UCSD-AML1 (cell line): ENCODE measurements around the gene ZNF202.
"Not testable (repeated sequence)": the region's sequence is repeated elsewhere in the genome, so short reads cannot be mapped to it uniquely, and the experiment has no call there.

Source experiments
- DNase-seq: peaks from one replicate; lab custom pipeline; 2025; ENCODE audit not compliant: unreplicated experiment; lab: John Stamatoyannopoulos, UW

The ZNF202 gene

DNA sequence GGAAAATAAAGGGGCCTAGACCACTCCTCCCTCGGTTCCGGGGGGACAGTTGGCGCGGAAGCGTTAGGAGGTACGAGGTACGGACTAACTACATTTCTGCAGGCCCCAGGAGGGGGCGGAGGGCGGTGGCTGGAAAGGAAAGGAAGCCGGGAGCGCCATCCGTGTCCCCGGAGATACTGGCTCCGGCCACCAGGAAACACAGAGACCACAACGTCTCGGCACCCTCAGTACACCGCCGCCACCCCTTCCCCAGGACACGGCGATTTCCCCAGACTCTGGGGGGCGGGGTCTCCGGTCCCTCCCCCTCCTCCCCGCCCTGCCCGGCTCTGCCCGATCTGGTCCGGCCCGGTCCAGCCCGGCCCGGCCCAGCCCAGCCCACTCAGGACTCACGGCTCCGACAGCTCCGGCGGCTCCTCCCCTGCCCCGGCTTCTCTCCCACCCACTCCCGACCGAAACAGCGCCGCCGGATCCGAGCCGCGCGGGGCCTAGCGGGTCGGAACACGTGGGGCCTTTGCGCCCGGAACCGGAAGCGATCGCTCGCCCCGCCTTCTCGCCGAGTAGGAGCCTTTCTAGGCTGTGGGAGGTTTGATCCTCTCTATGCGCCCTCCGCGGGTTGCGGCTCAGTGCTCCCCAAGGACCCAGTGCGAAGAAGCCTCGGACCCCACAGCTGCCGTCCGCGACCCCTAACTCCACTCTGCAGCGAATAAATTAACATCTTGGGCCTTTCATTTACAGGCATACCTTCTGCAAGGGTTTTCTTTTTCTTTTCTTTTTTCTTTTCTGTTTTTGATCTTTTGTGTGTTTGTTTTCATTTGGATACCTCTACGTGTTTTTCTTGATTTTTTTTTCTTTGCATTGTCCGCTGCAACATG, at the start of gene ZNF202:
Gene ZNF202, minus strand, starts transcription at position 502 of the 872 bp plus-strand sequence. CDS start 10,772 bp downstream, outside the sequence.
- peak; percentile 92 for DNase-seq

DNA sequence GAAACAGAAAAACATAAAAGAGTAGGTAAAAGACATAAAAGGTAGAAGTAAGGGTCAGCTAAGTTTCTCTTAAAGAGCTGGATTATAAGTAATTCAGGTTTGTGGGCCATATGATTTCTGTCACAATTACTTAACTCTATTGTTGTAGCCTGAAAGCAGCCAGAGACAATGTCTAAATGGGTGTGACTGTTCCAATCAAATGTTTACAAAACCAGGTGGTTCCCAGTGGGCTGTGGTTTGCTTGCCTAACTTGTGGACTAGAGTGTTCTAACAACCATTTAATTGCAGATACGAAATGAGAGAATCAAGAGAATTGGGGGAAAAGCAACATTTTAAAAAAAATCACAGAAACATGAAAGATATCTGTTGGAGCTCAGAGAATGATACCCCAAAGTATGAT, 42.1 kb upstream of the ZNF202 start:
- no peak for DNase-seq

DNA sequence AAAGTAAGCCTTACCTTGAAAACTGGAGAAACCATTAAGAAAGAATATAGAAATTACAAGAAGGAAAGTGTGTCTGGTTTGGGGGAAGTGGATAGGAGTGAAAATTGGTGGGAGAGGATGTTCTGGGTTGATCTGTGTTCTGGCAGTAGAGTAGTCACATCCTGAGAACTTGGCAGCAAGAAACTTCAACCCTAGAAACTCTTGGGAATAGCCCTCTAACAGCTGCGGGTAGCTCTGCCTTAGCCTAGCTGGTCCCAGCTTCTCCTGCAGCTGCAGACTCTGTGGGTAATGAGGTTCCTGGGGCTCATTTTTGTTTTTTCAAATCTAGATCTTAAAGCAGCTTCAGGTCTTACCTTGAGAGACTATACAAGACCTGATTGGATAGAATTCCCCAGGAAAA, 37.1 kb upstream of the ZNF202 start:
- DNase-seq = no peak

DNA sequence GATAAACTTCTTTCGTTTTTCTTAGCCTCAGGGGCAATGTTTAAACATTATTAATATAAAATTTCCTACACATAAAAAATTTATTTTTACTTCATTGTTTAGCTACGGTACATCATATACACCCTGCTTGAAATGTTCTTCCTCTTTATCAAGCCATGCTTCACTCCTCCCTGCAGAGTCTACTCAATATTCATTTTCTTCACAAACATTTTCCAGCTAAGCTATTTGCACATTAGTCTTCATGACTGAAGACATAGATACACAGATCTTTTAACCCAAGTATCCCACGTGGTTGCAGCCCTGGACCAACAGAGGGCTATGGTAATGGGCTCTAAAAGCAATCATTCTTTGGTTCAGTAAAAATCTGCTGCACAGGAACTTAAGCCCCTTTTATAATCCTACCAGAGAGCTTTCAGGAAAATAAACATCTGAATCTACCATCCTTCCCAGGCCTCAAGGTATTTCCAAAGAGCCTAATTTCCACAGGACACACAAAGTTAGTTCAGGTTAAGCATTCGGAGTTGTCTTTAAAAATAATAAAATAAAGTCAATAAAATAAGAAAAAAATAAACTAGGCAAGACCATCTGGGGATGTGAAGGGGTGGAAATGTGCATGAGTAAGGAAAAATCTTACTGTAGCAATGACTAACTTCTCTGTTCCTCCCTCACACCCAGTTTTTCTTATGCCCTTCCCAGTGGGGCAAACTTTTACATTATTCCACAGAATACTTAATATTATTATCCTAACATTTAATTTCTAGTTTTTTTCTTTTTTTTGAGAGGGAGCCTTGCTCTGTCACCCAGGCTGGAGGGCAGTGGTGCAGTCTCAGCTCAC, 34.5 kb upstream of the ZNF202 start:
- no peak for DNase-seq

DNA sequence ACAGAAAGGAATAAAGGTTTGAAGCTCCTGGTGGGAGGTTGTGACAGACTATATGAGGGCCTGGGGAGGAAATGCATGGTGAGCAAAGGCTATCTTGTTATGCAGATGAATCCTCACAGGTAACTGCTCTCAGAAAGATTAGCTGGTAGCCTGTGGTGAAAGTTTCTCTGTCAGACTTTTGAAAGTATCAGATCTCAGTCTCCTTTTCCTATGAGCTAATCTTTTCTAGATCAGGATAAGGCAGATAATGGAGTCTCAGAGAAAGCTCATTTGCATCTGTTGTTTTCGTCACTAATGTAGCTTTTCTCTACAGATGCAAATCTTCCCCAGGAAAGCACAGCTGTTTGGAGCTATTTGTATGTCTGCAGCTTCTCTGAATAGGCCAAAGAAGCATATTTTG, 33.8 kb upstream of the ZNF202 start:
- no peak for DNase-seq

DNA sequence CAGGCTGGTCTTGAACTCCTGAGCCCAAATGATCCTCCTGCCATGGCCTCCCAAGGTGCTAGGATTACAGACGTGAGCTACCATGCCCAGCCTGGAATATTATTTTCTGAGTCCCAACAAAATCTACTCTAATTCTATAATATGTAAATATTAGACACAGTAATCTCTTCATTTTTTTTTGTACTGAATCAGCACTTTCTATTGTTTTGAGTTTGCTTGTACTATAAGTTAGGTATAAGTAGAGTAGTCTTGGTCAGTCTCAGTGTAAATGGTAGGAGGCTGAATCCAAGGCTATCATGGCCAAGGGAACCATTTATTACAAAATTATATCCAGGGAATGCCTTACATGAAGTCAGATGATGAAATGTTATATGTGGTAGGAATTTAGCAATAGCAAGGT, 32.5 kb upstream of the ZNF202 start:
- no peak for DNase-seq

DNA sequence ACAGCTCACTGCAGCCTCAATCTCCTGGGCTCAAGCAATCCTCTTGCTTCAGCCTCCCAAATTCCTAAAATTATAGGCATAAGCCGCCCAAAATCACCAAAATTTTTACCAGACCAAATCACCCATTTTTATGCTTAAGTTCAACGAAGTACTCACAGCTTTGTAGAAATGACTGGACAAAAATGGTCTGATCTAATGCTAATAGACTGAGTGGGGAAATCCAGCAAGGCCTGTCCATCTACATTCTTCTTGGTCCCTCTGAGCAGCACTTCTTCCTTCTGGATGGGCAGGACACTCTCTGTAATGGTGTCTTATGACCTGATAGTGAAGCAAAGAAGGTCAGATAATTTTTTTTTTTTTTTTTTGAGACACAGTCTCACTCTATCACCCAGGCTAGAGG, 31.6 kb upstream of the ZNF202 start:
- no peak for DNase-seq

DNA sequence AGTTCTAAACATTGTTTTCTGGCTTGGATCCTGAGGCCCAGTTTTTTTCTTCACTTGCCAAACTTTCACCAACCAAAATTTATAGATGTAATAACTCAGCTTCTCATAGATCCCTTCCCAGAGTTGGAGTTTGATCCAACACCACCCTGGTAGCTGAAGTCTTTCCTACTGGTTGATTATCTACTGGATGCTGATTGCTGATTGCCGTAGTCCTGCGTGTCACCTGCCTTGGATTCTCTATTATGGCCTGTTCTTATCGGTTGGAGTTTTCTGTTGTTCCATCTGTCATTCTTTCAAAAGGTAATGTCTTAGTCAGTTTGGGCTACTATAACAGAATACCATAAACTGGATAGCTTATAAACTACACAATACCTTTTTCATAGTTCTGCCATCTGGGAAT, 30.2 kb upstream of the ZNF202 start:
- no peak for DNase-seq

DNA sequence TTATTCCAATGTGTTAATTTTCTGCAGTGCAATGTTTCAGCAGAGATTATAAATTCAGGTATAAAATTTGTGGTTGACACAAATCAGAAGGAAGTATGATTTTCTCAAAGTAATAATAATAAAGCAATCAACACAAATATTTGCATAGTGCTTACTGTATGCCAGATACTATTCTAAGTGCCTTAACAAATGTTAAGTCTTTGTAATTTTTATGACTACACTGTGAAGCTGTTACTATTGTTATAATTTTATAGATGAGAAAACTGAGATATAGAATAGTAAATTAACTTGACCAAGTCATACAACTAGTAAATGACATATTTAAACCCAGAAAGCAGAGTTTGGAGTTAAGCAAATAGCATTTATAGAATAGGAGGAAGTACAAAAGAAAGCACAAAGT, 29.3 kb upstream of the ZNF202 start:
- no peak for DNase-seq

DNA sequence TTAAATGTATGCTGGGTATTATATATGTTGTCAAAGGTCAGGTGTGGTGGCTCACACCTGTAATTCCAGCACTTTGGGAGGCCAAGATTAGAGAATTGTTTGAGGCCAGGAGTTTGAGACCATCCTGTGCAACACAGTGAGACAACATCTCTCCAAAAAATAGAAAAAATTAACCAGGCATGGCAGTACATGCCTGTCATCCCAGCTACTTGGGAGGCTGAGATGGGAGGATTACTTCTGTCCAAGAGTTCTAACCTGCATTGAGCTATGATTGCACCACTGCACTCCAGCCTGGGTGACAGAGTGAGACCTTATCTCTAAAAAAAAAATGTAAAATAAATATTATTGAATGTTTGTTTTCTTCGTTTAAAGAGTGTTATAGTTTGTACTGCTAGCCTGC, 24.1 kb upstream of the ZNF202 start:
- DNase-seq = no peak

DNA sequence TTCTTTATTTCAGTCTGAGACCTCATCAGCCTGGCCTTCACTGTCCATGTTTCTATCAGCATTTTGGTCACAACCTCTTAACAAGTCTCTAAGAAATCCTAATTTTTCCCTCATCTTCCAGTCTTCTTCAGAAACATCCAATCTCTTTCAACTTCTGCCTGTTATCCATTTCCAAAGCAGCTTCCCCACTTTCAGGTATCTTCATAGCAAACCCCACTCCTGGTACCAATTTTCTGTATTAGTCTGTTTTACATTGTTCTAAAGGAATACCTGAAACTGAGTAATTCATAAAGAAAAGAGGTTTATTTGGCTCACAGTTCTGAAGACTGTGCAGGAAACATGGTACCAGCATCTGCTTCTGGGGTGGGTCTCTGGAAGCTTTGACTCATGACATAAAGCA, 21.0 kb upstream of the ZNF202 start:
- no peak for DNase-seq

DNA sequence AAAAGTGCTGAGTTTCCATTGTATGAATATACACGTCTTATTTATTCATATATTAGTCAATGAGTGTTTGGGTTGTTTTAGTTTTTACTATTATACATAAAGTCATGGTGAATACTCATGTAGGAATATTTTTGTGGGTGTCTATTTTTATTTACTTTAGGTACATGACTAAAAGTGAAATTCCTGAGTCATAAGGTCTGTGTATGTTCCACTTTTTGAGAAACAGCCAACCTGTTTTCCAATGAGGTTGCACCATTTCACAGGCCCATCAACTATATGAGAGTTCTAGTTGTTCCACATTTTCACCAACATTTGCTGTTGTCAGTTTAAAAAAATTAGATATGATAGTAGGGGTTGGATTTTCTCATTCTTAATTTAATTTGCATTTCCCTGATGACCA, 19.4 kb upstream of the ZNF202 start:
- DNase-seq = no peak

DNA sequence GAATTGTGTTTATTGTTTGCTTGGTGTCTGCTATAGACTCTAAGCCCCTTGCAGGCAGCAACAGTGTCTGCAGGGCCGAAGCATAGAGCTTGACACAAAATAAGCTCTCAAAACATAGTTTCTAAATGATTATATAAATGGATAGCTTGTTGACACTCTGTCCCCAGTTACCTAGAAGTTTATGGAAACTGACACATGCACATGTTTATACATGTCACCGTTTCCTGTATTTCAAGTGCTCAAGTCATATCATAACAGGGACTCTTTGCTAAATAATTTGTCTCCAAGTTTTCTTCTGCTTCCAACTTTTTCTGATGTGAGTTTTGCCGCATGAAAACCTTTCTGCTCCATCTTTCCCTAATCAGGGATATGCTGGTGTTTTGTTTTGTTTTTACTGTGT, 16.5 kb upstream of the ZNF202 start:
- DNase-seq = no peak

DNA sequence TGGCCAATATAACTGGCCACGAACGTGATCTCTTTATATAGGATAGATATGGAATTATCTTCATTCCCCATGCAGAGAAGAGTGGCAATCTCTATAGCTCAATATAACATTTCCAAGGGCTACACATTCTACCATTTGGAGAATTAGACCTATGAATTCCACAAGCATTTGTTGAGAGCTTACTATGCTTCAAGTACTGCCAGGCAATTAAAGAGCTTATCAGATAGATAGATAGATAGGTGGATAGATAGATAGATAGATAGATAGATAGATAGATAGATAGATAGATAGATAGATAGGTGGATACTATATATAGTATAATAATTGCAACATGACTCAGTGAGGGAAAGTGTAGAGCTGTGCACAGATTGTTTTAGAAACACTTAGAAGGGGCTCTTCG, 14.4 kb upstream of the ZNF202 start:
- no peak for DNase-seq

DNA sequence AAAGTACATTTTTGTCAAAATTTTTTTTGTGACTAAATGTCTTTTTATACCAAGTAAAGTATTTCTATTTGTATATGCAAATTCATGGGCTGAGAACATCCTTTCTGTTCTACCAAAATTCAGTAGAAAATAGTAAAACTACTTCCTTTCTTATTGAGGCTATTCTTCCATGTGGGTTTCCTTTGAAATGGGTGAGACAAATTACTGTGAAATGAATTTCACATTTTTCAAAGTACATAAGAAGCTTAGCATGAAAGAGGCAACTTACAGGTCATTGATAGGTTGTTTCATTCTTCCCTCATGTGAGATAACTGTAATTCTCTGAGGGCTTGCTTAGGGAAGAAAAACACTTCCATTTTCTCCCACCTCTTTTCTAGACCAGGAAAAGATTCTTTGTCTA, 13.9 kb upstream of the ZNF202 start:
- DNase-seq = no peak

DNA sequence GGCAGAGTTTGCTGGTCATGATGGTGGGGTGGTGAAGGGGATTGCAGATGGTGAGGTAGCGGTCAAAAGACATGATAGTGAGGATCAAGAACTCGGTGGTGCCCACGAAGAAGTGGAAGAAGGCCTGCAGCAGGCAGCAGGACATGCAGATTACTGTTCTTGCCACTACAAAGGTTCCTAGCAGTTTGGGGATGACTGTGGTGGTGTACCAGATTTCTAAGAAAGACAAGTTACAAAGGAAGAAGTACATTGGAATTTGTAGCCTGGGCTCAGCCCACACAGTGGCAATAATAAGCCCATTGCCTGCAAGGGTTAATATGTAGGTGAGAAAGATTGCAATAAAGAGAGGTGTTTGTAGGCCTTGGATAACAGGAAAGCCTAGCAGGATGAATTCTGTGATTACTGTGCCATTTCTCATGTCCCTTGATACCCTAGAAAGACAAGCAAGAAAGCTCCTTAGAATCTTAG, 12.7 kb upstream of the ZNF202 start, which contains the start of gene OR6X1:
Gene OR6X1, minus strand, starts transcription at position 418 of the 468 bp plus-strand sequence. Its CDS starts 0 bp downstream, at position 418.
- DNase-seq = no peak

DNA sequence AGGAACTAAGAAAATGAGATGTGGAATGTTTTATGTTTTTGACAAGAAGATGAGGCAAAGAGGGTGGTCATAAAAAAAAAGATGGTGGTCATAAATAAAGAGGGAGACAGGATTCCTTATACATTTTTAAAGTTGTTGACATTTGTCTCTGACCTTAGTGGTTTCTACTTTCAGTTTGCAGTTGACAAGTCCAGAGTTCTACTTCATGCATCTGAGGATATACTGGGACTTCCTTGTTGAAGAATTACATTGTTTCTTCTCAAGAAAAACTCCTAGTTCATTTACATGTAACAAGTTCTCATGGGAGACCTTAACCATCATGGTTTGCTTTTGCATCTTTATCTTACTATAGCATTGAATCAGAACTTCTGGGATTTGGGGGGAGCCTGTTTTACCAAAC, 11.7 kb upstream of the ZNF202 start:
- no peak for DNase-seq

DNA sequence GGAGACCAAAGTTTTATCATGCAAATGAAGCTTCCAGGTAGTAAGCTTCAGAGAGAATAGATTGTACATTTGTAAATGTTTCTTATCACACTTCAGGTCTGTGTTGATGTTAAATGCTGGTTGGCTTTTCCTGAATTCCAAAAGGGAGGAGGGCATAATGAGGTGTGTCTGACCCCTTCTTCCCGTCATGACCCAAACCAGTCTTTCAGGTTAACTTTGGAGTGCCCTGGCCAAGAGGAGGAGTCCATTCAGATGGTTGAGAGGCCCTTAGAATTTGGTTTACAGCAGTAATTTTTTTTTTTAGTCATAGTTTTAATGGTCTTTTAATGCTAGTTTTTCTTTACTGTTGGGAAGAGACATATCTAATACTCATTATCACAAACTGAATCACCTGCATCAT, 10.3 kb upstream of the ZNF202 start:
- DNase-seq = no peak

DNA sequence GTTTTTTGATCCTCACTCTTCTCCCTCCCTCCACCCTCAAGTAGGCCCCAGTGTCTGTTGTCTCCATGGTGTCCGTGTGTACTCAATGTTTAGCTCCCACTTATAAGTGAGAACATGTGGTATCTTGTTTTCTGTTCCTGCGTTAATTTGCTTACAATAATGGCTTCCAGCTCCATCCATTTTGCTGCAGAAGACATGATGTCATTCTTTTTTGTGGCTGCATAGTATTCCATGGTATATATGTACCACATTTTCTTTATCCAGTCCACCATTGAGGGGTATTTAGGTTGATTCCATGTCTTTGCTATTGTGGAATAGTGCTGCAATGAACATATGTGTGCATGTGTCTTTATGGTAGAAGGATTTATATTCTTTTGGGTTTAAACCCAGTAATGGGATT, 6.9 kb upstream of the ZNF202 start:
- DNase-seq = not testable (repeated sequence)

DNA sequence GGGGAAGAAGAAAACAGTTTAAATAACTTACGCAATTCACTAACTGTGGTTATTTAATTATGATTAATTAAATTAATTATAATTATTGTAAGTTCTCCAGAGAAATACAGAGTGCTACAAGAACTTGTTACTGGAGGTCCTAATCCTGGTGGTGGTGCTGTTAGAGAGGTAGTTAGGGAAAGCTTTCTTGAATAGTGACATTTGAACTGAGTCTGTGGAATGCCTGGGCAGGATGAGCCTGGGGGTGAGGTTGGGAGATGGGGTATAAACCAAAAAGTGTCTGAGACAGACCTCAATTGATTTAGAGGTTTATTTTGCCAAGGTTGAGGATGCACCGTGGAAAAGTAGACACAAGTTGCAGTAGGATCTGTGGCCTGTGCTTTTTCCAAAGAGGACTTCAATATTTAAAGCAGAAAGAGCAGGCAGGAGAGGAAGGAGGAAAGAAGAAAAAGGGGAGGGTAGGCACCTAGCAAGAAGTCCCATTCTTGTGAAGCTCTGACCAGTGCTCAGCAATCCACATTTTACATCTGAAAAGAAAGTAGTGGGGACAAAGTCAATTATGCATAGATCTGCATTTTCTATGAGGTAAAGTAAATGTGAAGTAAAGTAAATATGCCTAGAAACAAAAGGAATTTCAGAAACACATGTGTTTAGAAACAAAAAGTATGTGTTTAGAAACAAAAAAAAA, 4.4 kb upstream of the ZNF202 start:
- DNase-seq = no peak

DNA sequence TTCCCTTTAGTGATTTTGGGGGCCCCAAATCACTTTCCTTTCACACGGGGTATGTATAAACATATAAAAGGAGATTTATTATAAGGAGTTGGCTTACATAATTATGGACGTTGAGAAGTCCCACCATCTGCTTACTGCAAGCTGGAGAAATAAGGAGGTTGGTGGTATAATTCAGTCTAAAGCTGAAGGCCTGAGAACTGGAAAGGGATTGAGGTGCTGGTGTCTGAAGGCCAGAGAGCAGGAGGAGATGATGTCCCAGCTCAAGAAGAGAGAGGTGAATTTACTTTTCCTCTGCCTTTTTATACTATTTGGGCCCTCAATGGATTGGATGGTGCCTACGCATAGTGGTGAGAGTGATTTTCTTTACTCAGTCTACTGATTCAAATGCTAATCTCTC, 1.3 kb upstream of the ZNF202 start:
- no peak for DNase-seq
